NB4 (cell line): ENCODE data around the gene CYP46A1.

Experiments
- DNase-seq: peaks from one replicate; pipeline ENCODE4 v3.0.0; 2010; ENCODE audit warnings: low read depth
- H3K4me3 ChIP-seq: one replicate; pipeline ENCODE4 v1.5.1; 2011; ENCODE audit warnings: mild to moderate bottlenecking, low read depth, low read length, moderate library complexity
- CTCF ChIP-seq: IDR thresholded peaks from one replicate; pipeline ENCODE4 v1.5.1; 2012; ENCODE audit warnings: low read depth, low read length
- MAX ChIP-seq: IDR thresholded peaks from 2 replicates; pipeline ENCODE4 v1.6.1; 2011; ENCODE audit warnings: low read depth, low read length
- MYC ChIP-seq: IDR thresholded peaks from 2 replicates; pipeline ENCODE4 v1.6.1; 2011; ENCODE audit warnings: low read depth, low read length
- POLR2A ChIP-seq: IDR thresholded peaks from 2 replicates; pipeline ENCODE4 v1.6.1; 2011; ENCODE audit warnings: mild to moderate bottlenecking; ENCODE audit not compliant: insufficient read length; ENCODE audit errors: extremely low read depth

CYP46A1 gene

DNA sequence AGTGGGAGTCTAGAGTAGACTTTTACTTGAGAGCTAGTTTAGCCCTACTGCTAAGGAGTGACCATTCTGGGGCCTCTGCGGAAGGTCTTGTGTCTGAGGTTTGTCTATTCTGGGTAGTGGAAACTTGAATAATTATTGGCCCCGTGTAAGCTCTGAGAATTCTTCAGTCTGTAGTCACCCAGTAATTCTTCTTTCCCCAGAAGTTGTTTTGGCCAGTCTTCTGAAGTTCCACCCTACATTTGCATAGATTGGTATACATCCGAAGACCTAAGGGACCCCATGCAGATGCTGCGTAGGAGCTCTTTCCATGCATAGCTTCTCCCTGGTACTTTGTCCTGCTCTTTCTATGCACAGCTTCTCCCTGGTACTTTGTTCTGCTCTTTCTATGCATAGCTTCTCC lies 12.8 kb downstream of the CYP46A1 start:
- TF ChIP-seq MAX: no peak
- TF ChIP-seq MYC: no peak
- no peak for TF ChIP-seq POLR2A
- no peak for TF ChIP-seq CTCF
- H3K4me3 ChIP-seq: no peak overlapping the region
- no peak for DNase-seq

- no peak overlapping the region for H3K4me3 ChIP-seq
- TF ChIP-seq MAX (no peak), CTCF (no peak), MYC (no peak), POLR2A (no peak)
- DNase-seq: no peak
Observed at GRCh38 chr14:99698236-99698635, 14.1 kb downstream of the CYP46A1 start.

GRCh38 chr14:99698642-99699041 lies 14.5 kb downstream of the CYP46A1 start:
- DNase-seq: no peak
- TF ChIP-seq MYC (no peak), POLR2A (no peak), CTCF (no peak), MAX (no peak)
- H3K4me3 ChIP-seq: no peak overlapping the region

- no peak for DNase-seq
- TF ChIP-seq MAX (no peak), POLR2A (no peak), CTCF (no peak), MYC (no peak)
- H3K4me3 ChIP-seq: no peak overlapping the region
Observed at GRCh38 chr14:99699085-99699760, 15.1 kb downstream of the CYP46A1 start.

DNA sequence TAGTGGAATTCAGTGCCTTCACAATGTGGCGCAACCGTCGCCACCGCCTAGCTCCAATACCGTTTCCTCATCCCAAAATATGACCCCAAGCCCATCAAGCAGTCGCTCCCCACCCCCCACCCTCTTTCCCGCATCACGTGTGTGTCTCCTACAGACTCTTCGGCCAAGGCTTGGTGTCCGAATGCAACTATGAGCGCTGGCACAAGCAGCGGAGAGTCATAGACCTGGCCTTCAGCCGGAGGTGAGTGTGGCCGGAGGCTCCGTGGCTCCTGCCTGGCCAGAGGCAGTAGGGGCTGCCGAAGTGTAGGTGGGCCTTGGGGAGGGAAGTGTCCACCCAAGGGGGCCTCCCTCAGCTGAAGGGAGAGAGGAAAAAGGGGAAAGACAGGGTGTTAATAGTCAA lies 15.8 kb downstream of the CYP46A1 start:
- DNase-seq: no peak
- H3K4me3 ChIP-seq: no peak overlapping the region

DNA sequence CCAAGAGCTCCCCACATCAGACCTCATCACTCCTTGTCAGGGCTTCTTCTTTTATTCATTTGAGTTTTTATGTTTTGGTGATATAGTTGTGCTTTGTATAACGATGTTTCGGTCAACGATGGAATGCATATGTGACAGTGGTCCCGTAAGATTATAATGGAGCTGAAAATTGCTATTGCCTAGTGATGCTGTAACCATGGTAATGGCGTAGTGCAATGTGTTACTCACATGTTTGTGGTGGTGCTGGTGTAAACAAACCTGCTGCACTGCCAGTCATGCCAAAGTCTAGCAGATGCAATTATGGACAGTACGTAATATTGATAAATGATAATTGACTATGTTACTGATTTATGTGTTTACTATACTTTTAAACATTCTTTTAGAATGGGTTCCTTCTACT lies 16.3 kb downstream of the CYP46A1 start:
- H3K4me3 ChIP-seq: no peak overlapping the region
- DNase-seq: no peak
- TF ChIP-seq MAX (no peak), CTCF (no peak), MYC (no peak), POLR2A (no peak)

More for the DNA sequence above, 15.8 kb downstream of the CYP46A1 start:
- no peak for TF ChIP-seq MAX
